ENCODE data around the gene KCNH5. TPM values are rescaled to one million over a fixed set of nuclear protein-coding genes. Genes with fewer than 3 reads are reported as not detected.

KCNH5 gene
- total RNA-seq, 1 experiment from 2014 or later, result 1.4 TPM

- no peak overlapping the region for H3K27ac ChIP-seq
- no peak overlapping the region for H3K4me2 ChIP-seq
- no peak overlapping the region for H2AFZ ChIP-seq
- H3K4me3 ChIP-seq, result no peak overlapping the region
- no peaks in the 10 kb centered on the region for H3K9me2 ChIP-seq (ENCODE audit: insufficient read depth)
- intact Hi-C loops (cut with micrococcal nuclease; ENCODE audit: unreplicated experiment), result no loop called here
- ChIA-PET POLR2A (ENCODE audit: unreplicated experiment) (no interaction called here), CTCF (no interaction called here)
- H3K4me1 ChIP-seq (replicated peaks; ENCODE audit: insufficient read depth), result no peaks in the 10 kb centered on the region
- DNase-seq, result no peak
- TF ChIP-seq, protein P1, sequence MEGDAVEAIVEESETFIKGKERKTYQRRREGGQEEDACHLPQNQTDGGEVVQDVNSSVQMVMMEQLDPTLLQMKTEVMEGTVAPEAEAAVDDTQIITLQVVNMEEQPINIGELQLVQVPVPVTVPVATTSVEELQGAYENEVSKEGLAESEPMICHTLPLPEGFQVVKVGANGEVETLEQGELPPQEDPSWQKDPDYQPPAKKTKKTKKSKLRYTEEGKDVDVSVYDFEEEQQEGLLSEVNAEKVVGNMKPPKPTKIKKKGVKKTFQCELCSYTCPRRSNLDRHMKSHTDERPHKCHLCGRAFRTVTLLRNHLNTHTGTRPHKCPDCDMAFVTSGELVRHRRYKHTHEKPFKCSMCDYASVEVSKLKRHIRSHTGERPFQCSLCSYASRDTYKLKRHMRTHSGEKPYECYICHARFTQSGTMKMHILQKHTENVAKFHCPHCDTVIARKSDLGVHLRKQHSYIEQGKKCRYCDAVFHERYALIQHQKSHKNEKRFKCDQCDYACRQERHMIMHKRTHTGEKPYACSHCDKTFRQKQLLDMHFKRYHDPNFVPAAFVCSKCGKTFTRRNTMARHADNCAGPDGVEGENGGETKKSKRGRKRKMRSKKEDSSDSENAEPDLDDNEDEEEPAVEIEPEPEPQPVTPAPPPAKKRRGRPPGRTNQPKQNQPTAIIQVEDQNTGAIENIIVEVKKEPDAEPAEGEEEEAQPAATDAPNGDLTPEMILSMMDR (conservative IDR thresholded peaks at IDR 0.05), result no peak
- no peak for TF ChIP-seq EZH2 (IDR thresholded peaks at IDR 0.05; ENCODE audit: low read depth)
- no peaks in the 10 kb centered on the region for H3K36me3 ChIP-seq (ENCODE audit: low read depth)
- no TSS peak for BruUV-seq (replicated peaks)
- no peaks in the 10 kb centered on the region for H3K79me2 ChIP-seq (ENCODE audit: low read depth)
- no peaks in the 10 kb centered on the region for H3K9me3 ChIP-seq (ENCODE audit: insufficient read depth, low read depth)
- no peaks in the 10 kb centered on the region; the same call in 1 of the 2 replicates for H3F3A ChIP-seq (ENCODE audit: insufficient read depth, low read depth)
- no peaks in the 10 kb centered on the region for H3K27me3 ChIP-seq (ENCODE audit: insufficient read depth, low read depth)
- no peaks in the 10 kb centered on the region for H4K20me1 ChIP-seq (ENCODE audit: insufficient read depth)
Measured at GRCh38 chr14:63045612-63046320, 508 bp upstream of the KCNH5 start.

GRCh38 chr14:63039866-63040265 is 5.4 kb downstream of the KCNH5 start:
- intact Hi-C loops (cut with micrococcal nuclease; ENCODE audit: unreplicated experiment), result loop anchor here (1.0 to 5.0 kb wide), 3 partner anchors 236 to 878 kb away; no protein-coding TSS in a partner anchor
- H3K9me2 ChIP-seq (ENCODE audit: insufficient read depth), result no peaks in the 10 kb centered on the region
- no peak overlapping the region for H3K4me2 ChIP-seq
- H3K79me2 ChIP-seq (ENCODE audit: low read depth), result no peaks in the 10 kb centered on the region
- no TSS peak for BruUV-seq (replicated peaks)
- H3K4me3 ChIP-seq, result no peak overlapping the region
- CTCF ChIA-PET, result interaction anchor here (0.6 kb wide), 1 partner anchor 300 kb away, joined by 4 read pairs; no protein-coding TSS in a partner anchor
- DNase-seq, result peak; percentile 27 to 78
- no peaks in the 10 kb centered on the region for H3K27me3 ChIP-seq (ENCODE audit: insufficient read depth, low read depth)
- H3K4me1 ChIP-seq (replicated peaks; ENCODE audit: insufficient read depth), result no peaks in the 10 kb centered on the region
- H3K27ac ChIP-seq, result no peak overlapping the region
- no peak overlapping the region for H2AFZ ChIP-seq
- H3K9me3 ChIP-seq (ENCODE audit: insufficient read depth, low read depth), result no peaks in the 10 kb centered on the region
- H4K20me1 ChIP-seq (ENCODE audit: insufficient read depth), result no peaks in the 10 kb centered on the region
- TF ChIP-seq, protein P1 (conservative IDR thresholded peaks at IDR 0.05), result peak; percentile 64
- TF ChIP-seq EZH2 (IDR thresholded peaks at IDR 0.05; ENCODE audit: low read depth), result no peak
- POLR2A ChIA-PET (ENCODE audit: unreplicated experiment), result no interaction called here
- H3K36me3 ChIP-seq (ENCODE audit: low read depth), result no peaks in the 10 kb centered on the region
- H3F3A ChIP-seq (ENCODE audit: insufficient read depth, low read depth), result no peaks in the 10 kb centered on the region

DNA sequence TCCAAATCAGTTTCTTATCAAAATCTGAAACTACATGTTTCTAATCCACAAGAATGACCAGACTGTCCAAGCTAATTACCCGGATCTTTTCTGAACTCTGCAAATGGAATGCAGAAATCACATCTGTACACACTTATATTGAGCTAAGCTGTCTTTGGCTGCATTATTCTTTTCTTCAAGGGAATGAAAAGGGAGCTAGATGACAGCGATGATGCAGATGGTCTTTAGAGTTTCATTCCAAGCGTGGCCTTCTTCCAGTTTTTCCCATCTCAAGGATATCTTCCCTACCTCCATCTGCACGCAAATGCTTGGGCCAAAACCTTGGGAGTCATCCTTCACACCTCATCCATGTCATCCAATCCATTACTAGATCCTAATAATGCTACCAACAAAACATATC is 12.6 kb downstream of the KCNH5 start:
- DNase-seq, result no peak
- no peaks in the 10 kb centered on the region for H3K79me2 ChIP-seq (ENCODE audit: low read depth)
- H3K4me2 ChIP-seq, result no peak overlapping the region
- no peaks in the 10 kb centered on the region for H3F3A ChIP-seq (ENCODE audit: insufficient read depth, low read depth)
- H3K9me3 ChIP-seq (ENCODE audit: insufficient read depth, low read depth), result no peaks in the 10 kb centered on the region
- H3K27me3 ChIP-seq (ENCODE audit: insufficient read depth, low read depth), result no peaks in the 10 kb centered on the region
- H3K9me2 ChIP-seq (ENCODE audit: insufficient read depth), result no peaks in the 10 kb centered on the region; the same call in 1 of the 2 replicates
- no peak overlapping the region for H3K27ac ChIP-seq
- no peaks in the 10 kb centered on the region for H3K36me3 ChIP-seq (ENCODE audit: low read depth)
- H3K4me1 ChIP-seq (replicated peaks; ENCODE audit: insufficient read depth), result no peaks in the 10 kb centered on the region
- ChIA-PET CTCF (no interaction called here), POLR2A (ENCODE audit: unreplicated experiment) (interaction anchor here (0.6 kb wide), 1 partner anchor 232 kb away, joined by 10 read pairs; no protein-coding TSS in a partner anchor)
- H4K20me1 ChIP-seq (ENCODE audit: insufficient read depth), result no peaks in the 10 kb centered on the region; the same call in 1 of the 2 replicates
- intact Hi-C loops (cut with micrococcal nuclease; ENCODE audit: unreplicated experiment), result no loop called here
- H2AFZ ChIP-seq, result no peak overlapping the region
- H3K4me3 ChIP-seq, result no peak overlapping the region
- TF ChIP-seq EZH2 (IDR thresholded peaks at IDR 0.05; ENCODE audit: low read depth), result no peak
- TF ChIP-seq, protein P1 (conservative IDR thresholded peaks at IDR 0.05), result no peak
- no TSS peak for BruUV-seq (replicated peaks)
